WTC11 (cell line): ENCODE data around the gene C19orf44. TPM values are rescaled to one million over a fixed set of nuclear protein-coding genes. Genes with fewer than 3 reads are reported as not detected.

ENCODE experiments used
- ATAC-seq: fragments of 200-7000 bp; cut with Tn5 transposase; 2 replicates; pipeline ENCODE4 v1.10.0; 2021; ENCODE audit warnings: mild to moderate bottlenecking, moderate library complexity
- CTCF ChIA-PET: fragments of 300-600 bp; sonication (Branson Sonifier 250); formaldehyde crosslinking; loops from one replicate; lab custom pipeline; 2021; ENCODE audit warnings: antibody characterized with exemption; lab: Charles Lee
- POLR2A ChIA-PET: fragments of 350-600 bp; sonication (Branson Sonifier 250); formaldehyde crosslinking; loops from one replicate; lab custom pipeline; 2021; ENCODE audit warnings: antibody characterized with exemption; lab: Charles Lee
- DNase-seq: peaks from one replicate; pipeline ENCODE4 v3.0.0; 2021; ENCODE audit warnings: low spot score
- H3K27ac Mint-ChIP-seq: 2 replicates; pipeline ENCODE4 v1.8.0; 2021; ENCODE audit warnings: mixed read lengths
- H3K27me3 Mint-ChIP-seq: 2 replicates; pipeline ENCODE4 v1.8.0; 2021; ENCODE audit warnings: low read depth, mild to moderate bottlenecking, moderate library complexity, mixed read lengths
- H3K36me3 Mint-ChIP-seq: 2 replicates; pipeline ENCODE4 v1.8.0; 2021; ENCODE audit warnings: mixed read lengths
- H3K4me1 Mint-ChIP-seq: 2 replicates; pipeline ENCODE4 v1.8.0; 2022; ENCODE audit warnings: mixed read lengths
- H3K4me3 Mint-ChIP-seq: 2 replicates; pipeline ENCODE4 v1.8.0; 2021; ENCODE audit warnings: mild to moderate bottlenecking, moderate library complexity, mixed read lengths
- H3K9me3 Mint-ChIP-seq: 2 replicates; pipeline ENCODE4 v1.8.0; 2021; ENCODE audit warnings: mixed read lengths
- ATF2 ChIP-seq: sonication (generic); formaldehyde crosslinking; IDR thresholded peaks from 2 replicates; pipeline ENCODE4 v1.8.1; 2022; ENCODE audit warnings: low read depth, missing genetic modification reagents, borderline replicate concordance
- ATF6 ChIP-seq: sonication (generic); formaldehyde crosslinking; IDR thresholded peaks from 2 replicates; pipeline ENCODE4 v1.8.1; 2023; ENCODE audit warnings: mild to moderate bottlenecking, missing genetic modification reagents
- ERG ChIP-seq: fragments of 250-450 bp; sonication (Bioruptor Pico); IDR thresholded peaks from 2 replicates; pipeline ENCODE4 v1.8.0; 2021; ENCODE audit warnings: mild to moderate bottlenecking
- ETV6 ChIP-seq: sonication (generic); formaldehyde crosslinking; IDR thresholded peaks from 2 replicates; pipeline ENCODE4 v1.8.1; 2022; ENCODE audit warnings: mild to moderate bottlenecking, missing genetic modification reagents
- FOXJ3 ChIP-seq: sonication (generic); formaldehyde crosslinking; IDR thresholded peaks from 2 replicates; pipeline ENCODE4 v1.9.0; 2021; ENCODE audit warnings: missing genetic modification reagents, mild to moderate bottlenecking, borderline replicate concordance
- FOXK1 ChIP-seq: sonication (generic); formaldehyde crosslinking; IDR thresholded peaks from 2 replicates; pipeline ENCODE4 v1.8.0; 2022; ENCODE audit warnings: mild to moderate bottlenecking, moderate library complexity, missing genetic modification reagents
- FOXP1 ChIP-seq: sonication (generic); formaldehyde crosslinking; IDR thresholded peaks from 2 replicates; pipeline ENCODE4 v1.8.0; 2022; ENCODE audit warnings: missing genetic modification reagents, mild to moderate bottlenecking, moderate library complexity, borderline replicate concordance
- KAT7 ChIP-seq: sonication (generic); formaldehyde crosslinking; IDR thresholded peaks from 2 replicates; pipeline ENCODE4 v1.8.1; 2023; ENCODE audit warnings: missing genetic modification reagents, mild to moderate bottlenecking, borderline replicate concordance
- NFE2L1 ChIP-seq: sonication (generic); formaldehyde crosslinking; IDR thresholded peaks from 2 replicates; pipeline ENCODE4 v1.8.1; 2023; ENCODE audit warnings: missing genetic modification reagents
- NR3C1 ChIP-seq: sonication (generic); formaldehyde crosslinking; conservative IDR thresholded peaks from 2 replicates; pipeline ENCODE4 v1.8.1; 2023; ENCODE audit warnings: low read depth, mild to moderate bottlenecking, missing genetic modification reagents
- PRRX2 ChIP-seq: fragments of 250-450 bp; sonication (Bioruptor Pico); IDR thresholded peaks from 2 replicates; pipeline ENCODE4 v1.8.0; 2021; ENCODE audit warnings: mild to moderate bottlenecking
- TEAD1 ChIP-seq: sonication (generic); formaldehyde crosslinking; IDR thresholded peaks from 2 replicates; pipeline ENCODE4 v1.8.0; 2022; ENCODE audit warnings: mild to moderate bottlenecking, missing genetic modification reagents
- USF1 ChIP-seq: sonication (generic); formaldehyde crosslinking; IDR thresholded peaks from 2 replicates; pipeline ENCODE4 v1.8.0; 2022; ENCODE audit warnings: mild to moderate bottlenecking, missing genetic modification reagents
- ZNF138 ChIP-seq: sonication (generic); formaldehyde crosslinking; conservative IDR thresholded peaks from 2 replicates; pipeline ENCODE4 v1.8.1; 2022; ENCODE audit warnings: mild to moderate bottlenecking, moderate library complexity, missing genetic modification reagents
- ZNF219 ChIP-seq: sonication (generic); formaldehyde crosslinking; IDR thresholded peaks from 2 replicates; pipeline ENCODE4 v1.8.0; 2023; ENCODE audit warnings: missing genetic modification reagents, mild to moderate bottlenecking, borderline replicate concordance
- ZNF317 ChIP-seq: sonication (generic); formaldehyde crosslinking; IDR thresholded peaks from 2 replicates; pipeline ENCODE4 v1.8.1; 2023; ENCODE audit warnings: low read depth, mild to moderate bottlenecking, moderate library complexity, missing genetic modification reagents, borderline replicate concordance
- ZNF423 ChIP-seq: fragments of 250-450 bp; sonication (Bioruptor Pico); IDR thresholded peaks from 2 replicates; pipeline ENCODE4 v2.1.2; 2022; ENCODE audit warnings: mild to moderate bottlenecking, moderate library complexity
- total RNA-seq: library from RNA; stranded (reverse); gene quantifications from 3 replicates; pipeline ENCODE4 v1.2.3, GENCODE V29; 2021
- TF ChIP-seq, protein P1 (sequence below): sonication (generic); formaldehyde crosslinking; IDR thresholded peaks from 2 replicates; pipeline ENCODE4 v1.8.0; 2022; ENCODE audit warnings: mild to moderate bottlenecking, missing genetic modification reagents
- TF ChIP-seq, protein P2 (sequence below): sonication (generic); formaldehyde crosslinking; IDR thresholded peaks from 2 replicates; pipeline ENCODE4 v1.8.1; 2023; ENCODE audit warnings: mild to moderate bottlenecking, missing genetic modification reagents, moderate library complexity

C19orf44 gene
- total RNA-seq, 1 experiment from 2014 or later = 4.1 TPM

- TF ChIP-seq NFE2L1 (CRISPR knock-in tag) (no peak), ATF6 (CRISPR knock-in tag) (no peak), ATF2 (CRISPR knock-in tag) (no peak), PRRX2 (CRISPR knock-in tag) (no peak), USF1 (CRISPR knock-in tag) (no peak), ZNF219 (CRISPR knock-in tag) (no peak), ERG (CRISPR knock-in tag) (no peak), FOXJ3 (CRISPR knock-in tag) (no peak), KAT7 (no peak), ZNF317 (no peak), ZNF138 (CRISPR knock-in tag) (no peak), TEAD1 (CRISPR knock-in tag) (no peak), ETV6 (no peak), FOXP1 (no peak), NR3C1 (CRISPR knock-in tag) (no peak), ZNF423 (CRISPR knock-in tag) (no peak), FOXK1 (no peak)
- TF ChIP-seq, protein P1, sequence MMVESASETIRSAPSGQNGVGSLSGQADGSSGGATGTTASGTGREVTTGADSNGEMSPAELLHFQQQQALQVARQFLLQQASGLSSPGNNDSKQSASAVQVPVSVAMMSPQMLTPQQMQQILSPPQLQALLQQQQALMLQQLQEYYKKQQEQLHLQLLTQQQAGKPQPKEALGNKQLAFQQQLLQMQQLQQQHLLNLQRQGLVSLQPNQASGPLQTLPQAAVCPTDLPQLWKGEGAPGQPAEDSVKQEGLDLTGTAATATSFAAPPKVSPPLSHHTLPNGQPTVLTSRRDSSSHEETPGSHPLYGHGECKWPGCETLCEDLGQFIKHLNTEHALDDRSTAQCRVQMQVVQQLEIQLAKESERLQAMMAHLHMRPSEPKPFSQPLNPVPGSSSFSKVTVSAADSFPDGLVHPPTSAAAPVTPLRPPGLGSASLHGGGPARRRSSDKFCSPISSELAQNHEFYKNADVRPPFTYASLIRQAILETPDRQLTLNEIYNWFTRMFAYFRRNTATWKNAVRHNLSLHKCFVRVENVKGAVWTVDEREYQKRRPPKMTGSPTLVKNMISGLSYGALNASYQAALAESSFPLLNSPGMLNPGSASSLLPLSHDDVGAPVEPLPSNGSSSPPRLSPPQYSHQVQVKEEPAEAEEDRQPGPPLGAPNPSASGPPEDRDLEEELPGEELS = no peak
- TF ChIP-seq, protein P2, sequence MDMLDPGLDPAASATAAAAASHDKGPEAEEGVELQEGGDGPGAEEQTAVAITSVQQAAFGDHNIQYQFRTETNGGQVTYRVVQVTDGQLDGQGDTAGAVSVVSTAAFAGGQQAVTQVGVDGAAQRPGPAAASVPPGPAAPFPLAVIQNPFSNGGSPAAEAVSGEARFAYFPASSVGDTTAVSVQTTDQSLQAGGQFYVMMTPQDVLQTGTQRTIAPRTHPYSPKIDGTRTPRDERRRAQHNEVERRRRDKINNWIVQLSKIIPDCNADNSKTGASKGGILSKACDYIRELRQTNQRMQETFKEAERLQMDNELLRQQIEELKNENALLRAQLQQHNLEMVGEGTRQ = no peak
- ChIA-PET POLR2A (no interaction called here), CTCF (interaction anchor here (1.7 kb wide), 1 partner anchor 66 kb away, joined by 3 read pairs; no protein-coding TSS in a partner anchor)
- no peak overlapping the region for H3K27ac Mint-ChIP-seq
- H3K9me3 Mint-ChIP-seq = no peaks in the 10 kb centered on the region
- no peak for DNase-seq
- H3K4me1 Mint-ChIP-seq = no peaks in the 10 kb centered on the region
- H3K27me3 Mint-ChIP-seq = no peaks in the 10 kb centered on the region
- peaks cover 12% of the 10 kb centered on the region for H3K36me3 Mint-ChIP-seq
- no peak overlapping the region for H3K4me3 Mint-ChIP-seq
- ATAC-seq = no peak
Measured at GRCh38 chr19:16508546-16508945, 12.4 kb downstream of the C19orf44 start.
